Sigmoid colon (tissue), 7 donors: ENCODE data around the gene ICE1. TPM values are rescaled to one million over a fixed set of nuclear protein-coding genes. Genes with fewer than 3 reads are reported as not detected.
A peak's percentile ranks its signal among the peaks of the same experiment; 100 is the strongest.
"Not testable (repeated sequence)": the region's sequence is repeated elsewhere in the genome, so short reads cannot be mapped to it uniquely, and the experiment has no call there.

Experiments
- DNase-seq: peaks from one replicate; pipeline ENCODE4 v3.0.0-alpha.2; 2019
- H3K27ac ChIP-seq, 4 donors: fragments of 200-600 bp; sonication (generic); one replicate each; pipeline ENCODE4 v1.5.1; 2016 to 2019; ENCODE audit warnings: mild to moderate bottlenecking in 1 of 4
- H3K27me3 ChIP-seq, 3 donors: fragments of 200-600 bp; sonication (generic); one replicate each; pipeline ENCODE4 v1.5.1; 2019; ENCODE audit warnings: mild to moderate bottlenecking in 1 of 3
- H3K36me3 ChIP-seq, 4 donors: fragments of 200-600 bp; sonication (generic); one replicate each; pipeline ENCODE4 v1.5.1; 2016 to 2019
- H3K4me1 ChIP-seq, 4 donors: fragments of 200-600 bp; sonication (generic); one replicate each; pipeline ENCODE4 v1.5.1; 2017 to 2019
- H3K4me3 ChIP-seq, 4 donors: fragments of 200-600 bp; sonication (generic); one replicate each; pipeline ENCODE4 v1.5.1; 2017 to 2019; ENCODE audit warnings: mild to moderate bottlenecking in 2 of 4, moderate library complexity in 1 of 4
- H3K9me3 ChIP-seq, 4 donors: fragments of 200-600 bp in 3 of 4; sonication (generic) in 3 of 4; one replicate each; pipeline versions ENCODE4 v1.5.1 to v1.6.1; 2013 to 2019
- EP300 ChIP-seq, 4 donors: sonication (generic); formaldehyde crosslinking; IDR thresholded peaks; one replicate each; pipeline ENCODE4 v1.6.1; 2017; ENCODE audit warnings: antibody characterized with exemption in 4 of 4
- POLR2A ChIP-seq, 2 donors: fragments of 450-650 bp; IDR thresholded peaks; one replicate each; pipeline ENCODE4 v1.6.1; 2016; ENCODE audit warnings: antibody characterized with exemption in 2 of 2, mild to moderate bottlenecking in 2 of 2, moderate library complexity in 2 of 2
- POLR2AphosphoS5 ChIP-seq, 4 donors: sonication (generic); formaldehyde crosslinking; IDR thresholded peaks; one replicate each; pipeline ENCODE4 v1.6.1; 2017; ENCODE audit warnings: antibody characterized with exemption in 4 of 4
- WGBS, 2 donors: extraction: QIAGEN DNeasy Blood & Tissue Kit; methylation state at CpG; one replicate each; pipeline ENCODE4 v1.1.7; 2013; 5-methylcytosine and 5-hydroxymethylcytosine counted together
- intact Hi-C: fragments of 100-400 bp; cut with DNase I; formaldehyde crosslinking; loops from one replicate; pipeline ENCODE4 v1.15.1; 2023
- polyA plus RNA-seq, 3 donors: library from polyadenylated mRNA; stranded (reverse); fragments of 200-250 nt; gene quantifications; one replicate each; pipeline ENCODE4 v1.2.3, GENCODE V29; 2013
- total RNA-seq, 4 donors: library from RNA; depleted of rRNA; stranded (reverse); fragments of >200 nt; gene quantifications; one replicate each; pipeline ENCODE4 v1.1.0, GENCODE V29; 2016
- TF ChIP-seq, protein P1 (sequence below), 4 experiments: fragments of 450-650 bp in 3 of 4; fragments of 200-600 bp in 1 of 4; IDR thresholded peaks; one replicate each; pipeline ENCODE4 v1.5.1; 2016 to 2019; ENCODE audit warnings: antibody characterized with exemption in 4 of 4, mild to moderate bottlenecking in 3 of 4, moderate library complexity in 2 of 4
- donor health status: healthy with polysubstance abuse.
- donor health status: Bipolar disorder and iron deficiency.
- donor health status: healthy.

Gene ICE1
- total and polyA plus RNA-seq, 7 donors = 4.4 to 32.6 (median 28.1) TPM

DNA sequence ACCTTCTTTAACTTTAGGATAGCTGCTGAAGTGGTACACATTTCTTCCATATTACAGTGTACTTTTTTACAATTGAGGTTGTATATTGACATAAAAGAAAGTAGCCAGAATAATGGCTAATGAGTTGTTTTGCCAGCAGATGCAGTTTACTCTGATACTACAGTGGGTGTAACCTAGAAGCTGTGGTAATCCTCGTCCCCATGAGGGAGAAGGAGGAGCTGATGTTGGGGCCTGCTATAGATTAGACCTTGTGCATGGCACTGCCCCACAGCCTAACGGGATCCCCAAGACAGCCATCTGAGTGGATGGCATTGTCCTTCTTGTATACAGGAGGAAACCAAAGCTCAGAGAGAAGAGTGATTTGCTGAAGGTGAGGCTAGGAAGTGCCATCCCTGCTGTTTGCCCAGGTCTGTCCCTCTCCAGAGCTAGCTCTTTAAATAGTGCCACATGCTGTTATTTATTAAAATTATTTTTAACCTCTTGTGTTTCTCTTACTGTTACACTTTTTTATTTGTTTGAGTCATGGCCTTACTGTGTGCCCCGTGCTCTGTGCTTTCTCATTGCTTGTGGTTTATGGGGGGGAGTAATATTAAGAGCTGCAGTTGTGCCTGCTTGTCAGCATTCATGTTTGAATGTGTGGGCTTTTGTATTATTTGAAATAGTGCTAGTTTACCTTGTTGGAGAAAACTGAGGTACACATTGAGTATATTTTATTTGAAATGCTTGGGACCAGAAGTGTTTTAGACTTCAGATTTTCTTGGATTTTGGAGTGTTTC, 65.3 kb downstream of the ICE1 start:
- H3K4me1 ChIP-seq = no peaks in the 10 kb centered on the region
- TF ChIP-seq EP300 (IDR thresholded peaks at IDR 0.05) (no peak), POLR2AphosphoS5 (IDR thresholded peaks at IDR 0.05) (no peak), POLR2A (IDR thresholded peaks at IDR 0.05) (no peak)
- TF ChIP-seq, protein P1, sequence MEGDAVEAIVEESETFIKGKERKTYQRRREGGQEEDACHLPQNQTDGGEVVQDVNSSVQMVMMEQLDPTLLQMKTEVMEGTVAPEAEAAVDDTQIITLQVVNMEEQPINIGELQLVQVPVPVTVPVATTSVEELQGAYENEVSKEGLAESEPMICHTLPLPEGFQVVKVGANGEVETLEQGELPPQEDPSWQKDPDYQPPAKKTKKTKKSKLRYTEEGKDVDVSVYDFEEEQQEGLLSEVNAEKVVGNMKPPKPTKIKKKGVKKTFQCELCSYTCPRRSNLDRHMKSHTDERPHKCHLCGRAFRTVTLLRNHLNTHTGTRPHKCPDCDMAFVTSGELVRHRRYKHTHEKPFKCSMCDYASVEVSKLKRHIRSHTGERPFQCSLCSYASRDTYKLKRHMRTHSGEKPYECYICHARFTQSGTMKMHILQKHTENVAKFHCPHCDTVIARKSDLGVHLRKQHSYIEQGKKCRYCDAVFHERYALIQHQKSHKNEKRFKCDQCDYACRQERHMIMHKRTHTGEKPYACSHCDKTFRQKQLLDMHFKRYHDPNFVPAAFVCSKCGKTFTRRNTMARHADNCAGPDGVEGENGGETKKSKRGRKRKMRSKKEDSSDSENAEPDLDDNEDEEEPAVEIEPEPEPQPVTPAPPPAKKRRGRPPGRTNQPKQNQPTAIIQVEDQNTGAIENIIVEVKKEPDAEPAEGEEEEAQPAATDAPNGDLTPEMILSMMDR (IDR thresholded peaks at IDR 0.05) = no peak
- no peak overlapping the region for H3K27ac ChIP-seq
- H3K36me3 ChIP-seq = peaks cover 0 to 56% (median 3%) of the 10 kb centered on the region in 4 donors
- no peaks in the 10 kb centered on the region for H3K9me3 ChIP-seq
- DNase-seq = no peak
- no peaks in the 10 kb centered on the region for H3K27me3 ChIP-seq
- H3K4me3 ChIP-seq = no peak overlapping the region
- 78 to 79% methylated on average over 3 of the region's 3 CpGs for WGBS, 2 donors
- intact Hi-C loops = no loop called here

- intact Hi-C loops = loop anchor here (5.0 to 10.0 kb wide), 4 partner anchors 154 to 1256 kb away; partner anchors contain the start of gene MED10
- peaks cover 0 to 15% (median 9%) of the 10 kb centered on the region in 4 donors for H3K4me1 ChIP-seq
- H3K27me3 ChIP-seq = no peaks in the 10 kb centered on the region
- TF ChIP-seq POLR2AphosphoS5 (IDR thresholded peaks at IDR 0.05) (no peak), EP300 (IDR thresholded peaks at IDR 0.05) (no peak), POLR2A (IDR thresholded peaks at IDR 0.05) (no peak)
- TF ChIP-seq, protein P1 (IDR thresholded peaks at IDR 0.05) = no peak
- no peak overlapping the region for H3K4me3 ChIP-seq
- no peak for DNase-seq
- H3K9me3 ChIP-seq = no peaks in the 10 kb centered on the region
- 79 to 85% methylated on average over 9 of the region's 9 CpGs for WGBS, 2 donors
- H3K27ac ChIP-seq = no peak overlapping the region
- H3K36me3 ChIP-seq = peaks cover 0 to 39% (median 0%) of the 10 kb centered on the region in 4 donors
Observed at GRCh38 chr5:5490774-5491347, 68.4 kb downstream of the ICE1 start.

GRCh38 chr5:5492087-5492933, 69.8 kb downstream of the ICE1 start:
- 22 to 35% methylated on average over 12 of the region's 12 CpGs for WGBS, 2 donors
- Histone ChIP-seq H3K4me1 (peaks cover 0 to 17% (median 15%) of the 10 kb centered on the region in 4 donors), H3K27ac (no peak overlapping the region), H3K9me3 (no peaks in the 10 kb centered on the region), H3K36me3 (peaks cover 0 to 26% (median 0%) of the 10 kb centered on the region in 4 donors), H3K27me3 (no peaks in the 10 kb centered on the region), H3K4me3 (no peak overlapping the region)
- intact Hi-C loops = loop anchor here (5.0 to 10.0 kb wide), 4 partner anchors 152 to 1255 kb away; partner anchors contain the start of gene MED10
- DNase-seq = no peak
- TF ChIP-seq, protein P1 (IDR thresholded peaks at IDR 0.05) = peak; percentile 37 to 67 (median 54)
- TF ChIP-seq EP300 (IDR thresholded peaks at IDR 0.05) = no peak

GRCh38 chr5:5492934-5493271, 70.4 kb downstream of the ICE1 start:
- H3K9me3 ChIP-seq, H3K27ac ChIP-seq, H3K27me3 ChIP-seq, H3K4me3 ChIP-seq, DNase-seq: not testable (repeated sequence)
- 74 to 96% methylated on average over 2 of the region's 2 CpGs for WGBS, 2 donors
- peaks cover 0 to 20% (median 0%) of the 10 kb centered on the region in 4 donors for H3K36me3 ChIP-seq
- intact Hi-C loops = loop anchor here (5.0 to 10.0 kb wide), 4 partner anchors 152 to 1254 kb away; partner anchors contain the start of gene MED10
- H3K4me1 ChIP-seq = peaks cover 0 to 20% (median 15%) of the 10 kb centered on the region in 4 donors
